Fibroblast of skin of abdomen (primary cell): ENCODE measurements around the gene RFLNA. TPM values are rescaled to one million over a fixed set of nuclear protein-coding genes. Genes with fewer than 3 reads are reported as not detected.

Experiments
- DNase-seq: peaks from one replicate; pipeline ENCODE4 v3.0.0-alpha.2; 2013
- polyA plus RNA-seq, 2 experiments: library from polyadenylated mRNA; unstranded; fragments of 120-200 nt; gene quantifications; one replicate each; pipeline ENCODE4 v1.2.1, GENCODE V29; 2013; ENCODE audit not compliant: insufficient read length in 2 of 2

RFLNA gene
- 10.5 TPM for polyA plus RNA-seq (2013, experiment 1 of 2; ENCODE audit: insufficient read length)
- 9.6 TPM for polyA plus RNA-seq (2013, experiment 2 of 2; ENCODE audit: insufficient read length)

DNA sequence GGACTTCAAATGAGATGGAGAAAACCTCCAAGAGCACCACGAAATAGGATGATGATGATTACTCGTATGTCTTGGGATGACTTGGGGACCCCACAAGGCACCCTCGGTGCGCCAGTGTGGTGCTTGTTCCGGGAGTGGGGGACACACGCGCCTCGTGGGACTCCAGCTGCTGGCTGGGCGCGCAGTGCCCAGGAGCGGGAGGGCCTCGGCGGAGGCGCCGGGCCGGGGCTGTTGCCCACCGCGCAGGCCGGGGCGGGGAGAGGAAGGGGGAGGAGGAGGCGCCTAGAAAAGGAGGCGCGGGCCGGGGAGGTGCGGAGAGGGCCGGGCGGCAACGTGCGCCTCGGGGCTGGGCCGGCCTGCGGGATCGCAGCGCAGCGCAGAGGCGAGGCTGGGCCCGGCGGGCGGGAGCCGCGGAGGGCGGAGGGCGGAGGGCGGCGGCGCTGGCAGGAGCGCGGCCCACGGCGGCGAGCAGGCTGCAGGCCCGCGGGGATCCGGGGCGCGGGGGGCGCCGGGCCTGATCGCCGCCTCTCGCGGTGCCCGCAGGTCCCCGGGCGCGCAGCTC, at the start of gene RFLNA:
RFLNA (plus strand) TSS at position 314 of the 562 bp plus-strand sequence. CDS start 337 bp downstream, outside the sequence.
- DNase-seq = peak; percentile 30

- DNase-seq = no peak
Observed at GRCh38 chr12:124247331-124247730, 47.6 kb upstream of the RFLNA start.

- no peak for DNase-seq
Observed at GRCh38 chr12:124248941-124249825, 45.7 kb upstream of the RFLNA start.

GRCh38 chr12:124251186-124251585, 43.7 kb upstream of the RFLNA start:
- no peak for DNase-seq

DNA sequence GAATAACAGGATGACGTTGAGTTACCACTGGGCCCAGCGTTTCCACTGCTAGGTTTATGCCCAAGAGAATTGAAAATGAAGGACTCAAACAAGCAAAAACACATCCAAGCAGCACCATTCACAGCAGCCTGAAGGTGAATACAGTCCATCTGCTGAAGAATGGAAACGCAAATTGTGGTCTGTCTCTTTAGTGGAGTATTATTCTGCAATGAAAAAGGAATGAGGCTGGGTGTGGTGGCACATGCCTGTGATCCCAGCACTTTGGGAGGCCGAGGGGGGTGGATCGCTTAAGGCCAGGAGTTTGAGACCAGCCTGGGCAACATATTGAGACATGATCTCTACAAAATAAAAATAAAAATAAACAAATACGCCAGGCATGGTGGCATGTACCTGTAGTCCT, 41.9 kb upstream of the RFLNA start:
- no peak for DNase-seq

DNA sequence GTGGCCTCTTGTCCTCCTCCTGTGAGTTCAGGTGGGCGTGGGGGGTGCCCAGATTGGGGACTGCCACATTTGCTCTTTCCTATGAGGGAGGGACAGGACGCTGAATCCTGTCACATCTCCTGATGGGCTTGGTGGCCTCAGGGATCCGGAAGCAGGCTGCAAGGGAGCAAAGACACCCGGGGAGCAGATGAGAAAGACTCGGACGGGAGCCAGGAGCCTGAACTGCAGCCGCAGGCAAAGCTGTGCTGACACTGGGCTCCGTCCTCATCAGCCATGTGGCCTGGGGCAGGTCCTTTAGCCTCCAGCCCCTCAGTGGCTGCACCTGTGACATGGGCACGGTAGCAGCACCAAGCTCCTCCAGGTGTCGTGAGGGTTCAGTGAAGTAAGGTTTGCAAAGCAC, 40.8 kb upstream of the RFLNA start:
- no peak for DNase-seq

DNA sequence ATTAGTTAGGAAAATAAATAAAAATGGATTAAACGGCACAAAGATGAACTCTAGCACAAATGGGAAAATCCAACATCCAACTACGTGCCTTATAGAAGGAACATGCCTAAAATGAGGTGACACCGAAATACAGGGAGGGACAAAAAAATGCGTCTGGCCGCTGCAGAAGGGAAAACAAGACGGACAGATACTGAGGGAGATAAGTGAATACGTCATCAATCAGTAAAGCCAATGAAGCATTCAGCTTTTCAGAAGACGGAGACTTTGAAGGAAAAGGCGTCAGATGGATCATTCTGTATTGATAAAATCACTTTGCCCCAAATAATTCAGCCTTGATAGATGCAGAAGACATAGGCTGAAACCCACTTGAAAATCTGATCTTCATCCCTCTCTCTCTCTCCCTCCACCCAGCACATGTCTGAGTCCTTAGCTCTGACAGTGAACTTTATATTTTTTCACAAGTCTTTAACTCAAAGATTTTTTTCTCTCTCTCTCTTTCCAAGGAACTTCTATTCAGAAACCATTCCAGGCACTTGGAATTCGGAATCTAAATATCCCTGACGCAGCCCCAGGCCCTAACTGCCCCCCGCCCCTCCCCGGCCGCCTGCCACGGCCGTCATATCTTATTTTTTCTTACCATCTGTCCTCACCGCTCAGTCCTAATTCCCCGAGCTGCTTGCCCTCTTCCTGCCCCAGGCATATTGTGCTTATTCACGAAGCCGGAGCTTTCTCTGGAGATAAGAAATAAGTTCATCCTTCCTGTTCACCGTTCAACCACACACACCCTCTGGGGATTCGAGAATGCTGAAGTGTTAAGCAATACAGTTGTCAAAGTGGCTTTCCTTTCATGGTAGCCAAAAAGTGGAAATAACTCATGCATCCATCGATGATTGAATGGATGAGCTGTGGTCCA, 35.5 kb upstream of the RFLNA start:
- peak; percentile 28 for DNase-seq

GRCh38 chr12:124261885-124262284, 33.0 kb upstream of the RFLNA start:
- DNase-seq = no peak

DNA sequence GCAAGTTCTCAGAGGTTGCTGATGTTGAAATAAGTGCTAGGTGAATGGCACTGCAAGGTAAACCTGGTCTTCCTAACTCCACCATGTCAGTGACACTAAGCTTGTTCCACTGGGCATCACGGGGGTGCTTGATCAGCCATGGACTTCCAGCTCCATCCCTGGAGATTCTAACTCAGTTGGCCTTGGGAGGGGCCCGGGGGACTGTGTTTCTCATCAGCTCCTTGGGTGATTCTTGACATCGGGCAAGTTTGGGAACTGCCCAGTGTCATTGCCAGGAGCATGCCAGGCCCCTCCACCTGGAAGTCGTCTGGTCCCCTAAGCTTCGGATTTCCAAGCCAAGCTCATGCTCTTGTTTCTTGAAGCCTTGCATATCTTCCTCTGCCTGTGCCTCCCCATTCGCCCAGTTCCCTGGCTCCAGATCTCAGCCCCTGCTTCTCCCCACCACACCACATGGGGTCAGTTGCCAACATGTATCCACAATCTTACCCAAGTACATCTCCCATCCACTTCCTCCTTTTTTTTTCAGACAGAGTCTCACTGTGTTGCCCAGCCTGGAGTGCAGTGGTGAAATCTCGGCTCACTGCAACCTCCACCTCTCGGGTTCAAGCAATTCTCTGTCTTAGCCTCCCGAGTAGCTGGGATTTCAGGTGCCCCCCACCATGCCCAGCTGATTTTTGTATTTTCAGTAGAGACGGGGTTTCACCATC, 30.7 kb upstream of the RFLNA start:
- no peak for DNase-seq

GRCh38 chr12:124264879-124265278, 30.0 kb upstream of the RFLNA start:
- no peak for DNase-seq

DNA sequence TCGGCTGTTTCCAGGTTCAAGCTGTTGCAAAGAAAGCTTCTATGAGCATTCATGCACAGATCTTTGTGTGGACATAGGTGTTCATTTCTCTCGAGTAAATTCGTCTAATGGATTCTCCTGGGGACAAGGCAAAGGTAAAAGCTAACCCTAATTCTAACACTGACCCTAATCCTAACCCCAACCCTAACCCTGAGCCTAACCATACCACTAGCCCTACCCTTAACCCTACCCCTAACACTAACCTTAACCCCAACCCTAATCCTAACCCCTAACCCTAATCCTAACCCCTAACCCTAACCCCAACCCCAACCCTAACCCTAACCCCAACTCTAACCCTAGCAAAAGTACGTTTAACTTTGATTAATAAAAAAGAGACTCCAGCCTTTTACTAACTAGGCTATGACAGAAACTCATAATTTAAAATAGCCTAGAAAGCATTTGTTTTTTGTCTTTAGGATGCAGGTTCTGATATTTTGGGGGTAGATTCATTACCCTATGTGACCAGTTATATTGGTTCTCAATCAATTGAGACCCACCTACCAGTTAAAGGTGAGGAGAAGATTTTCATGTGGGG, 27.6 kb upstream of the RFLNA start:
- no peak for DNase-seq

DNA sequence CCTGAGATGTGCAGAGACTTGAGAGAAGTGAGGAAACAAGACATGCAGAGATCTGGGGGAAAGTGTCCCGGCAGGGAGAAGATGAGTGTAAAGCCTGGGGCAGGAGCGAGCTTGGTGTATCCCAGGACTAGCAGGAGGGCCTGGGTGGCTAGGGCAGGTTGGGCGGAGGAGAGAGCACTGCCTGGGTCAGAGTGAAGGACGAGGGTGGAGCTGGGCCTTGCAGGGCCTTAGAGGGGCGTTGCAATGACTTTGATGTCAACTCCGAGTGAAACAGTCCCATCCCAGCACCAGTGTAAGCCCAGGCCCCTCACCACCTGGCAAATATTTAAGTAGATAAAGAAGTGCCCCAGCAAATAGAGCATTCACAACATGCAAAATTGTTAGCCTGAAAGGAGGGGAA, 24.2 kb upstream of the RFLNA start:
- DNase-seq = no peak

- DNase-seq = peak; percentile 49
Observed at GRCh38 chr12:124273630-124274029, 21.3 kb upstream of the RFLNA start.

DNA sequence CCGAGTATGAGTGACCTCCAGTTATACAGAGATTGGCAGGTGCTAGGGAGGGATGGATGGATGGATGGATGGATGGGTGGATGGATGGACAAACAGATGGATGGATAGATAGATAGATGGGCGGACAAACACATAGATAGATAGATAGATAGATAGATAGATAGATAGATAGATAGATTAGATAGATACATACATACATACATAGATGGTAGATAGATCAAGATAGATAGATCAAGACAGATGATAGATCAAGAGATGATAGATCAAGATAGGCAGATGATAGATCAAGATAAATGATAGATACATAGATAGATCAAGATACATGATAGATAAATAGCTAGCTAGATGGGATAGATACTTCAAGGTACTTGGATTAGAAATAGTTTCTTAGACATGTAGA, 18.6 kb upstream of the RFLNA start:
- no peak for DNase-seq

GRCh38 chr12:124277394-124278241, 17.3 kb upstream of the RFLNA start:
- no peak for DNase-seq

GRCh38 chr12:124278389-124279101, 16.3 kb upstream of the RFLNA start:
- DNase-seq = no peak

DNA sequence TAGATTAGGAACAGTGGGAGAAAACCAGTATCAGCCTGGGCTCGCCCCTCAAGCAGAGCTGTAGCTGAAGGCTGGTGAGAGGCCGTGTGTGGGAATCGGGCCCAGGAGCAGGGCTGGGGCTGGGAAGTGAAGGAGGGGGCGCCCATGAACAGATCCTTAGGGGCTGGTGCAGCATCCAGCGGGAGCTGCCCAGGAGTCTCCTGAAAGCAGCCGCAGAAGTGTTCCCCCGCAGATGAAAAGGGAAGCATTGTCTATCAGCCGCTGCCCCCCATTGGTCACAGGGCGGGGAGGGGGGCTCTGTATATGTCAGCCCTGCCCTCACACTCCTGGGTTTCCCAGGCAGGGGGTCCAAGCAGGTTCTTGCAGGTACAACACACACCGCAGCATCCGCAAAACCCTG, 15.6 kb upstream of the RFLNA start:
- no peak for DNase-seq

GRCh38 chr12:124279846-124280360, 15.0 kb upstream of the RFLNA start:
- peak; percentile 20 for DNase-seq

GRCh38 chr12:124281309-124281708, 13.6 kb upstream of the RFLNA start:
- DNase-seq = no peak

DNA sequence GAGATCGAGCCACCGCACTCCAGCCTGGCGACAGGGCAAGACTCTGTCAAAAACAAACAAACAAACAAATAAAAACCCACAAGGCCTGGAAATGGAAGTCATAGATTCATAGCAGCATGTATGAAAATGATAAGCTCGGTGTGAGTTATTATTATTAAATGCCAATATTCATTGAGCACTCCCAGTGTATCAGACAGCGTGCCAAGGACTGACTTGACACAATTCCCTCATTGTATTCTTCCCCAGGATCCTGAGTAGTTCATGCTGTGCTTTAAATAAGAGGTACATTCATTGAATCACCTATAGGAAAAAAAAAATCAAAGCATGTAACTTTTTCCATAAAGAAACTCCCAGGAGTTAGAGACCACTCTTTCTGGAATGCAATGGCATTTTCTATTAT, 12.6 kb upstream of the RFLNA start:
- DNase-seq = no peak
